ENCODE data around the gene ZNF554.

DNA sequence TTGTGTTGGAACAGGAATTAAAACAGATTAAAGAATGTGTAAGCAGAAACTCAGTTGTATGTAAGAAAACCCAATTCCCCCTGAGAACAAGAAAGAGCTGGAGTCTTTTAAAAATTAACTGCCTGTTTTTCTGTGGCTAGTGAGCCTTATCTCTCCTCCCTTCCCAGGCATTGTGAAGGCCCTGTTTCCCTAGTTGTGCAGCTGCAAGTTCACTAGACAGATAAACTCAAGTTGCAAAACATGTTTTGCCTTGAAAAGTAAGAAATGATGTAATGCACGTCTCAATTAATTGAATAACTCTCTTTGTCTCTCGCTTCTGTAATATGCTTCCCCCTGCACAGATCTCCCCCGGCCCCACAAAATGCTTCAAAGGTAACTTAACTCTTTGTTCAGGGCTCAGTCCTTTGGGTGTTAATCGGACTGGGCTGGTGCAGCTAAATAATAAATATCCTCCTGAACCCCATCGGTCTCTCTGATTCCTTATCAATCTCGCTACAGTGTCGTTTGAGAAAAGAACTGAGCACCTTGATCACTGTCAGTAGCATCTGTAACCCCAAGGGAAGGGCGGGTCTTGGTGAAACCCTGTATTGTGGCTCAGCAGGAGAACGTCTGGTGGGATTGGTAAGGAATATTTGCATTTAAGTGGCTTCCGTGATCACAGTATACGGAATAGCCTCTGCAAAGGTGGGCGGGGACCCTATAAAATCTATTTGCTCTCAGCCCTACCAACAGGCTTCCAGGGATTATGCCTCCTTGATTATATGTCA is 45.8 kb downstream of the ZNF554 start:
- TF ChIP-seq, protein P1, sequence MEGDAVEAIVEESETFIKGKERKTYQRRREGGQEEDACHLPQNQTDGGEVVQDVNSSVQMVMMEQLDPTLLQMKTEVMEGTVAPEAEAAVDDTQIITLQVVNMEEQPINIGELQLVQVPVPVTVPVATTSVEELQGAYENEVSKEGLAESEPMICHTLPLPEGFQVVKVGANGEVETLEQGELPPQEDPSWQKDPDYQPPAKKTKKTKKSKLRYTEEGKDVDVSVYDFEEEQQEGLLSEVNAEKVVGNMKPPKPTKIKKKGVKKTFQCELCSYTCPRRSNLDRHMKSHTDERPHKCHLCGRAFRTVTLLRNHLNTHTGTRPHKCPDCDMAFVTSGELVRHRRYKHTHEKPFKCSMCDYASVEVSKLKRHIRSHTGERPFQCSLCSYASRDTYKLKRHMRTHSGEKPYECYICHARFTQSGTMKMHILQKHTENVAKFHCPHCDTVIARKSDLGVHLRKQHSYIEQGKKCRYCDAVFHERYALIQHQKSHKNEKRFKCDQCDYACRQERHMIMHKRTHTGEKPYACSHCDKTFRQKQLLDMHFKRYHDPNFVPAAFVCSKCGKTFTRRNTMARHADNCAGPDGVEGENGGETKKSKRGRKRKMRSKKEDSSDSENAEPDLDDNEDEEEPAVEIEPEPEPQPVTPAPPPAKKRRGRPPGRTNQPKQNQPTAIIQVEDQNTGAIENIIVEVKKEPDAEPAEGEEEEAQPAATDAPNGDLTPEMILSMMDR (IDR thresholded peaks at IDR 0.05; ENCODE audit: low read depth, low read length, poor library complexity, severe bottlenecking): no peak
- no peak for TF ChIP-seq EZH2phosphoT487 (IDR thresholded peaks at IDR 0.05; ENCODE audit: borderline replicate concordance, low read length)

Measured in DOHH2 (cell line).